IPS-15b (cell line): ENCODE measurements around the gene RASGRP1.

ENCODE experiments used
- H3K27me3 ChIP-seq: one replicate; pipeline ENCODE4 v1.6.1; 2013; ENCODE audit warnings: low read length; ENCODE audit not compliant: control insufficient read depth, insufficient read depth
- H3K36me3 ChIP-seq: one replicate; pipeline ENCODE4 v1.6.1; 2013; ENCODE audit warnings: low read length; ENCODE audit not compliant: control insufficient read depth, insufficient read depth
- H3K4me1 ChIP-seq: one replicate; pipeline ENCODE4 v1.6.1; 2013; ENCODE audit warnings: mild to moderate bottlenecking, low read length; ENCODE audit not compliant: control insufficient read depth, insufficient read depth
- H3K4me3 ChIP-seq: one replicate; pipeline ENCODE4 v1.5.1; 2013; ENCODE audit warnings: low read depth, low read length
- H3K9ac ChIP-seq: one replicate; pipeline ENCODE4 v1.6.1; 2013; ENCODE audit warnings: low read depth, mild to moderate bottlenecking, low read length
- H3K9me3 ChIP-seq: one replicate; pipeline ENCODE4 v1.6.1; 2013; ENCODE audit warnings: mild to moderate bottlenecking, low read length; ENCODE audit not compliant: control insufficient read depth, insufficient read depth

Gene RASGRP1

DNA sequence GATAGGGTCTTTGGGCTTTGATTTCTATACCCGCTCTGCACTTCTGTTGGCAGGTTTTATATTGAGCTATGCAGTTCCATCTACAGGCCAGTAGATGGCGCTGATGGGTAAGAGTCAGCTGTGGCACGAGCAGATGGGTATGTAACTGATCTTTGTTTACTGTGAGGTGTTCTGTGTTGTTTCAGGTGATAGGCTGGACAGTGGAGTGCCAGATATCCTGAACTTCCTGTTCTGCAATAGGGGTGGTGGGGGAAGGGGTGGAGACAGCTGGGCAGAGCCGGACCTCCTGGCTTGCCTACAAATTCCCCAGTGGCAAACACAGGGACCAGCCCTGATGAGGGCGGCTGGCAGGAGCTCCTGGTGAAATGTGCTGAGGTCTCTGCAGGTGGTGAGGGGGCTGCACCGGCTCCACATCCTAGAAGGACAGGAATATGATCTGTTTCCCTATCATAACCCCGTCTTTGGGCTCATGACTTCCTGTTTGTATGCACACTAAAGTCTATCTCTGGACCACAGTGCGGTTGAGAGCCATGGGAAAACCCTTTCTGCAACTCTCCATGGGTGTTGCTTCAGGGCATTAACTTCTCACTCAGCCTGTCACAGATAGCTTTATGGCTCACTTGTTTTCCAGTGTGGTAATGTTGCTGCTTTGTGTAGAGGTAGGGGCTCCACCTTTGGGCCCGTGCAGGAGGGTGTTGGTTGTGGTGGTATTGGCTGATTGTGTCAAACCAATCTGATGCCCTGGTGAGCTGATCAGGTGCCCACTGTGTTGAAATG is 124.1 kb downstream of the RASGRP1 start:
- Histone ChIP-seq H3K4me3 (no peak overlapping the region), H3K4me1 (no peaks in the 10 kb centered on the region), H3K27me3 (no peaks in the 10 kb centered on the region), H3K9me3 (no peaks in the 10 kb centered on the region), H3K9ac (no peak overlapping the region), H3K36me3 (no peaks in the 10 kb centered on the region)
